AG04449 (cell line): ENCODE measurements around the gene MSN.
"Not testable (repeated sequence)": the region's sequence is repeated elsewhere in the genome, so short reads cannot be mapped to it uniquely, and the experiment has no call there.

Experiments used
- CTCF ChIA-PET: fragments of 350-600 bp; formaldehyde crosslinking; extraction: SDS; loops from one replicate; lab custom pipeline; 2021; ENCODE audit warnings: antibody characterized with exemption; lab: Yijun Ruan, JAX
- POLR2A ChIA-PET: fragments of 400-600, 350-600 bp; formaldehyde crosslinking; extraction: SDS; loops from one replicate; lab custom pipeline; 2020; ENCODE audit warnings: antibody characterized with exemption, inconsistent platforms; lab: Yijun Ruan, JAX
- DNase-seq: peaks from one replicate; pipeline ENCODE4 v3.0.0-alpha.2; 2010; ENCODE audit warnings: low read depth, low spot score
- H3K4me3 ChIP-seq: 2 replicates; pipeline ENCODE4 v1.5.1; 2011; ENCODE audit warnings: low read depth, mild to moderate bottlenecking, control low read depth, low read length
- TF ChIP-seq, protein P1 (sequence below): IDR thresholded peaks from one replicate; pipeline ENCODE4 v1.5.1; 2011; ENCODE audit warnings: mild to moderate bottlenecking, moderate library complexity, low read length, control low read depth, inconsistent platforms; ENCODE audit not compliant: insufficient read depth; ENCODE audit errors: missing control alignments

Gene MSN

DNA sequence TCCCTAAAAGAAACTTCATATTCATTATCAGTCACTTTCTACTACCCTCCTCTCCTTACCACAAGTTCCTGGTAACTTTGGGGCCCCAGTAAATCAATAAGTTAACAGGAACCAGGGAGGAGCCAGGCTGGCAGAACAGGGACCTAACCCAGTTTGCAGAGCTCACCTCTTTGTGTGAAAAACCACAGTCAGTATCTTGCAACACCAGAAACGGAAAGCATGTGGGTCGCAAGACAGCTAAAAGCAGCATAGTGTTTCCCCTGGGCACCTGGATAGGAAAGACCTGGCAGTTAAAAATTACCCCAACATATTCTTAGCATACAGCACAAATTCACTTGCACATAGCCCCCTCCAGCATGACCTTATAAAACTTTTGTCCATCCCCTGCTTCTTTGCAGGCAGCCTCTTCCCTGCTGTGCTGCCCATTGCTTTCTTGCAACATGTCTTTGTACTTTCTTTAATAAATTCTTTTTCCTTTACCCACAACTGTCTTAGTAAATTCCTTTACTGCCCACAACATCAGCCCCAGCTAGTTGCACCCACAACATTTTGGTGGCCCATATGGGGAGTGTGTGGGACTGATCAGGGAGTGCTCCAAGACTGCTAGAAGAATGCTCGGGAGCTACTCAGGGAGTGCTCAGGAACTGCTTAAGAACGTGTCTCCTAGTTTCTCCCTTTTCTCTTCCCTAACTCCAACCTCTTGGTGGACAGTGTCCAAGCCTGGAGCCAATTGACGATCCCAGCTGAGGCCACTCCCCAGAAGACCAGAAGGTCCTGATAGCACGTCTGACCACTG lies 83.4 kb downstream of the MSN start:
- CTCF ChIA-PET, result no interaction called here
- TF ChIP-seq, protein P1, sequence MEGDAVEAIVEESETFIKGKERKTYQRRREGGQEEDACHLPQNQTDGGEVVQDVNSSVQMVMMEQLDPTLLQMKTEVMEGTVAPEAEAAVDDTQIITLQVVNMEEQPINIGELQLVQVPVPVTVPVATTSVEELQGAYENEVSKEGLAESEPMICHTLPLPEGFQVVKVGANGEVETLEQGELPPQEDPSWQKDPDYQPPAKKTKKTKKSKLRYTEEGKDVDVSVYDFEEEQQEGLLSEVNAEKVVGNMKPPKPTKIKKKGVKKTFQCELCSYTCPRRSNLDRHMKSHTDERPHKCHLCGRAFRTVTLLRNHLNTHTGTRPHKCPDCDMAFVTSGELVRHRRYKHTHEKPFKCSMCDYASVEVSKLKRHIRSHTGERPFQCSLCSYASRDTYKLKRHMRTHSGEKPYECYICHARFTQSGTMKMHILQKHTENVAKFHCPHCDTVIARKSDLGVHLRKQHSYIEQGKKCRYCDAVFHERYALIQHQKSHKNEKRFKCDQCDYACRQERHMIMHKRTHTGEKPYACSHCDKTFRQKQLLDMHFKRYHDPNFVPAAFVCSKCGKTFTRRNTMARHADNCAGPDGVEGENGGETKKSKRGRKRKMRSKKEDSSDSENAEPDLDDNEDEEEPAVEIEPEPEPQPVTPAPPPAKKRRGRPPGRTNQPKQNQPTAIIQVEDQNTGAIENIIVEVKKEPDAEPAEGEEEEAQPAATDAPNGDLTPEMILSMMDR, result no peak
- POLR2A ChIA-PET, result no interaction called here
- DNase-seq, result no peak
- H3K4me3 ChIP-seq, result no peak overlapping the region

DNA sequence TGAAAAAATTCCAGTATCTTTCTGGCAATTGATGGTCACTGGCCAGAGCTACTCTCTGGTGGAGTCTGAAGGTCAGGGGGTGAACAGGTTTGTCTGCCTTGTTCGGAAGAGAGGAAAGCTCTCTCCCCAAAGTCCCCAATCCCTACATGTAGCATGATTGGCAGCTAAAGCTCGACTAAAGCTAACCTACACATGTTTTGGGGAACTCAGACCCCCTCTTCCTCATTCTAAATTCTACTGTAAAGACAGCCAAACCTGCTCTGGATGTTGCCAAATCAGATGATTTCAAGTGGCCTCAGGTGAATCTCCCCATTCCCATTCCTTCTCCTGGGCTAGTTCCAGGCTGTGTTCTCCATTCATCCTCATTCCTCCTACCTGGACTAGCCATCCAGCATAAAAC lies 84.1 kb downstream of the MSN start:
- CTCF ChIA-PET, result no interaction called here
- H3K4me3 ChIP-seq, result no peak overlapping the region
- POLR2A ChIA-PET, result no interaction called here
- TF ChIP-seq, protein P1, result no peak
- DNase-seq, result no peak

DNA sequence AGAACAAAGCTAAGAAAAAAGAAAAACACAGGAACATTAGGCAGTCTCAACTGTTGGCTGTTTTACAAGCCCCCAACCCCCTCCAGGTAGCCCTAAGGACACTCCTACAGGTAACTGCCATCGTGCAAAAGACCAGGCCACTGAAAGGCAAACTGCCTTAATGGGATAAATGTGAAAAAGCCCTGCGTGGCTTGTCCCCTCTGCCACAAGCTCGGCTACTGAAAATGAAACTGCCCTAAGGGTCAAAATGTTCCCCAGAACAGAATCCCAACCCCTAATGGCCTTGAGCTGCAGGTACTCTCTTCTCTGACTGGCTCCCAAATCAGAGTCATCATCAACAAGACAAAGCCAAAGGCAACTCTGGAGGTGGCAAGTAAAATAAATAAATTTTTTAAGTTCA lies 84.8 kb downstream of the MSN start:
- TF ChIP-seq, protein P1, result no peak
- ChIA-PET POLR2A (no interaction called here), CTCF (no interaction called here)
- DNase-seq, result no peak
- H3K4me3 ChIP-seq, result no peak overlapping the region

DNA sequence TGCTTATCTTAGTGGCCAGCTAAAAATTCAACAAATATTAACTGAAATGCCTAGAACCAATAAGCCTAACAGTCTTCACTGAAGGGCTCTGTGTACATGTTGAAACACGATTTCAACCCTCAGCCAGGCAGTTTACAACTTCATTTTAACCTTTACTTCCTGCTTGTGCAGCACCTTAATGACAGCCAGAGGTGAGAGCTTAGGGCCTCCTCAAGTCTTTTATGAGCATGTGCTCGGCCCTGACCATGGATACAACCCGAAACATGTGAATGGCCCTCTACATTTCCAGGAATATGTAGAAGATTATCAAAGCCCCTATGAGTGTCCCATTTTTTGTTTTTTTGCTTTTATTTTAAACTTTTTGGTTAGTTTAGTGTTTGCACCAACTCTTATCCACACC lies 88.3 kb downstream of the MSN start:
- POLR2A ChIA-PET, result no interaction called here
- CTCF ChIA-PET, result no interaction called here
- DNase-seq, result no peak
- H3K4me3 ChIP-seq, result no peak overlapping the region
- TF ChIP-seq, protein P1, result no peak

DNA sequence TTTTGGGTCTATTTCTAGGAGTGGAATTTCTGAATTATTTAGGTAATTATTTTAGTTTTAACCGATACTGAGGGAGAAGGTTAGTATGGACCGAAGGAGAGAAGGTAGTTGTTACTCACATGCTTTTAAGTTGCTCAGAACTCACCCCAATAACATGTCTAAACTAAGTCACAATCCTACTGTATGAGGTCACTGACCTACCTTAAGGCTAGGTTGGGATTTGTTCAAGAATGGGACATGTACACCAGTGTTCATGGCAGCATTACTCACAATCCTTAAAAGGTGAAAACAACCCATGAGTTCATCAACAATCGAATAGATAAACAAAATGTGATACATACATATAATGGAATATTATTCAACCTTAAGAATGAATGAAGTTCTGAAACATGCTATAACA lies 90.5 kb downstream of the MSN start:
- TF ChIP-seq, protein P1, result no peak
- no peak overlapping the region for H3K4me3 ChIP-seq
- no peak for DNase-seq
- CTCF ChIA-PET, result no interaction called here
- POLR2A ChIA-PET, result no interaction called here

DNA sequence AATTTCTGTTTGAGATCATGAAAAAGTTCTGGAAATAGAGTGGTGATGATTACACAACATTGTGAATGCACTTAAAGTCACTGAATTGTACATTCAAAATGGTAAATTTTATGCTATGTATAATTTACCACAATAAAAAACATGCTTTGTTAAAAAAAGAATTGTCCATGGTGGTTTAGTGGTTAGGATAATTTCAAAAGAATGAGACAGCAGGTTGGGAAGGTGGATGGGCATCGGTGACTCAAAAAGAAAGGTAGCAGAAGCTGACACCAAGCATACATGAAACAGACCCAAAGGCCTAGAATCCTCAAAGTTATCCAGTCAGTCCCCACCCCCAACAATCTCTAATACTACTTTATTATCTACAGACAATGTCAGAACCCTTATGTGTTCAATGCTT lies 91.1 kb downstream of the MSN start:
- TF ChIP-seq, protein P1, result no peak
- H3K4me3 ChIP-seq, result no peak overlapping the region
- DNase-seq, result no peak
- CTCF ChIA-PET, result no interaction called here
- POLR2A ChIA-PET, result no interaction called here

DNA sequence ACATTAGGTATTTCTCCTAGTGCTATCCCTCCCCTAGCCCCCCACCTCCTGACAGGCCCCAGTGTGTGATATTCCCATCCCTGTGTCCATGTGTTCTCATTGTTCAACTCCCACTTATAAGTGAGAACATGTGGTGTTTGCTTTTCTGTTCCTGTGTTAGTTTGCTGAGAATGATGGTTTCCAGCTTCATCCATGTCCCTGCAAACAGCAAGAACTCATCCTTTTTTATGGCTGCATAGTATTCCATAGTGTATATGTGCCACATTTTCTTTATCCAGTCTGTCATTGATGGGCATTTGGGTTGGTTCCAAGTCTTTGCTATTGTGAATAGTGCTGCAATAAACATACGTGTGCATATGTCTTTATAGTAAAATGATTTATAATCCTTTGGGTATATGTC lies 92.1 kb downstream of the MSN start:
- H3K4me3 ChIP-seq, POLR2A ChIA-PET, DNase-seq, CTCF ChIA-PET: not testable (repeated sequence)
